ENCODE data around the gene CDK2.

CDK2 gene

DNA sequence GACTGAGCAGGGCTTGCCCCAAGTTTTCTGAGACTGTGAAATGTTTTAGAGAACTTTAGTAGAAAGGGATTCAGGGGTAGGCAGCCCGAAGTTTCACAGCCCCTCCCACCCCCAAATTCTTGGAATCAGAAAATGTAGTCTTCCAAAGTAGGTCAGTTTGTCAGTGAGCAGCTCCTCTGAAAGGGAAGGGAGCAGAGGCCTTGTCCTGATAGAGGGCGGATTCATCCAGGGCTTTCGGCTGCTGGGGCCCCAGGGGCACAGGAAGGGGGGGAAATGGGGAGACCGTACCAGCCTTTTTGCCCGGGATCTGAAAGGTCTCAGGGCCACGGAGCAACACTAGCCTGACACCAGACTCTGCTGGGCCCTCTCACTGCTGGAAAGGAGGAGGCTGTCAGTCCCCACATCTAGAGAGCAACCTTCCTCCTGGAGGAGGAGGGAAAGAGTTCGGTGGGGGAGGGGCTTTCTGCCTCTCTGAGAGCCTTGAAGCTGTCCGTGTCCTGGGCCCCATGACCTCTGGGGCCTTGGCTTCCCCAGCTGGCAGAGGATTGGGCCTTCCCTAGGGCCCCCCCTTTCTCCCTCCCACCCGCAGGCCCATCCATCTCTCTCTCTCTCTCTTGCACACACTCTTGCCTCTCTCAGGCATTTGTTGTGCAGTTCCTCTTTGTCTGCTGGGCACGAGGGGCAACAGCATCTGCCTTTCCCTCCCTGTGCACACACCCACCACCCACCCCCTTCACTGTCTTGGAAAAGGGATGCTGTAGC lies 54.0 kb downstream of the CDK2 start, which contains the start of gene IKZF4:
IKZF4 (plus strand) TSS at position 621 of the 762 bp plus-strand sequence. CDS start 451 bp downstream, outside the sequence.
- Histone ChIP-seq H3K4ac (ENCODE audit: low read depth, low read length) (no peak within 1 kb of the TSS), H3K56ac (ENCODE audit: low read length) (peak within 1 kb of the TSS; percentile 98), H3K79me1 (ENCODE audit: low read length) (no peaks in the 10 kb centered on the region), H3K36me3 (ENCODE audit: control insufficient read depth, insufficient read depth, low read length) (no peaks in the 10 kb centered on the region), H3K18ac (ENCODE audit: low read length) (peak within 1 kb of the TSS; percentile 3), H3K4me2 (ENCODE audit: low read length) (peak within 1 kb of the TSS; percentile 65), H3K27me3 (ENCODE audit: insufficient read depth, low read length, poor library complexity) (no peaks in the 10 kb centered on the region), H4K5ac (ENCODE audit: low read length) (no peak within 1 kb of the TSS), H3K4me3 (ENCODE audit: low read length) (no peak within 1 kb of the TSS), H3K9ac (ENCODE audit: low read length) (peak within 1 kb of the TSS; percentile 81), H2AK5ac (ENCODE audit: low read length) (no peak within 1 kb of the TSS), H3K27ac (ENCODE audit: low read depth, low read length) (peak within 1 kb of the TSS; percentile 12), H2BK15ac (replicated peaks; ENCODE audit: low read depth) (no peak within 1 kb of the TSS), H4K8ac (ENCODE audit: low read depth, low read length) (no peak within 1 kb of the TSS), H3K4me1 (ENCODE audit: control insufficient read depth, low read depth, low read length) (peaks cover 7% of the 10 kb centered on the region), H2BK5ac (ENCODE audit: low read length) (peak within 1 kb of the TSS; percentile 51), H3K79me2 (ENCODE audit: control insufficient read depth, insufficient read depth, low read length) (no peaks in the 10 kb centered on the region), H2BK120ac (ENCODE audit: low read depth, low read length) (no peak within 1 kb of the TSS), H3K23ac (ENCODE audit: low read length) (peak within 1 kb of the TSS; percentile 74)
- DNase-seq = peak; percentile 89
- WGBS (ENCODE audit: extremely low coverage, insufficient coverage, low lambda C conversion rate) = no CpG with 5 or more reads among the region's 10 CpGs

DNA sequence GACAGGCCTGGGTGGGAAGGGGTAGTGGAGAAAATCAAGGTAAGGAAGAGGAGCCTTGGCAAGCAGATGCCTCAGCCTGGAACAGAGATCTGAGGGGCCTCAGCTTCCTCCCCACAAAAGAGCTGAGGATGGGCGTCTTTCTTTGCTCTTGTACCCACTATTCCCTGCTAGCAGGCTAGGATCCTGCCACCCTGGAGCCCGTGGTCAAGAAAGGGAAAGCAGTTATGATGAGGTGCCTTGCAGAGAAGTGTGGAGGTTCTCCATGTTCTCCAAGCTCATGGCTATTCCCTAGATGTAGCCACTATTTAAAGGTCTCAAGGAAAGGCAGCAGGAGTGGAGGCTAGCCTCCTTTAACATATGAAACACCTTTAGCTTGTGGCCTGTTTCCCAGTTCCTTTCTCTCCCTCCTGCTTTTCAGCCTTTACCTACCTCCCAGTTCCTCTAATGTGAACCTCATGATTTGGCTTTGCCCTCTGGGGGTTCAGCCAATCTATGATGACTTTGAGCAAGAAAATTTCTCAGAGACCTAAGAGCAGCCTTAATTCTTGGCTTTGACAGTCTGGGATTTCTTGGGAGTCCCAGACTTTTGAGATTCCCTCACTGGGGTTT lies 55.4 kb downstream of the CDK2 start:
- H3K4me3 ChIP-seq (ENCODE audit: low read length) = no peak overlapping the region
- H4K8ac ChIP-seq (ENCODE audit: low read depth, low read length) = no peak overlapping the region
- H3K4ac ChIP-seq (ENCODE audit: low read depth, low read length) = no peak overlapping the region
- H3K27me3 ChIP-seq (ENCODE audit: insufficient read depth, low read length, poor library complexity) = no peaks in the 10 kb centered on the region
- H3K4me2 ChIP-seq (ENCODE audit: low read length) = peak overlapping the region; percentile 65
- H2BK120ac ChIP-seq (ENCODE audit: low read depth, low read length) = no peak overlapping the region
- no peaks in the 10 kb centered on the region for H3K79me1 ChIP-seq (ENCODE audit: low read length)
- H3K56ac ChIP-seq (ENCODE audit: low read length) = peak overlapping the region; percentile 98
- no peak overlapping the region for H2AK5ac ChIP-seq (ENCODE audit: low read length)
- H3K9ac ChIP-seq (ENCODE audit: low read length) = peak overlapping the region; percentile 81
- peaks cover 7% of the 10 kb centered on the region for H3K4me1 ChIP-seq (ENCODE audit: control insufficient read depth, low read depth, low read length)
- no peak overlapping the region for H3K23ac ChIP-seq (ENCODE audit: low read length)
- no peak overlapping the region for H2BK15ac ChIP-seq (replicated peaks; ENCODE audit: low read depth)
- H2BK5ac ChIP-seq (ENCODE audit: low read length) = no peak overlapping the region
- no peak overlapping the region for H3K27ac ChIP-seq (ENCODE audit: low read depth, low read length)
- no peaks in the 10 kb centered on the region for H3K36me3 ChIP-seq (ENCODE audit: control insufficient read depth, insufficient read depth, low read length)
- H3K18ac ChIP-seq (ENCODE audit: low read length) = no peak overlapping the region
- H3K79me2 ChIP-seq (ENCODE audit: control insufficient read depth, insufficient read depth, low read length) = no peaks in the 10 kb centered on the region
- H4K5ac ChIP-seq (ENCODE audit: low read length) = no peak overlapping the region
- no CpG with 5 or more reads among the region's 2 CpGs for WGBS (ENCODE audit: extremely low coverage, insufficient coverage, low lambda C conversion rate)
- DNase-seq = no peak

Measured in mesendoderm (in vitro differentiated cells).